Stimulated activated CD8-positive, alpha-beta memory T cell treated with anti-CD3 and anti-CD28 coated beads, Interleukin-15, amount 100 ng/mL, for 24 hours (primary cell): ENCODE results near the gene IP6K1.

Experiments
- DNase-seq: peaks from one replicate; pipeline ENCODE4 v3.0.0-alpha.2; 2020; ENCODE audit warnings: low read depth

IP6K1 gene

DNA sequence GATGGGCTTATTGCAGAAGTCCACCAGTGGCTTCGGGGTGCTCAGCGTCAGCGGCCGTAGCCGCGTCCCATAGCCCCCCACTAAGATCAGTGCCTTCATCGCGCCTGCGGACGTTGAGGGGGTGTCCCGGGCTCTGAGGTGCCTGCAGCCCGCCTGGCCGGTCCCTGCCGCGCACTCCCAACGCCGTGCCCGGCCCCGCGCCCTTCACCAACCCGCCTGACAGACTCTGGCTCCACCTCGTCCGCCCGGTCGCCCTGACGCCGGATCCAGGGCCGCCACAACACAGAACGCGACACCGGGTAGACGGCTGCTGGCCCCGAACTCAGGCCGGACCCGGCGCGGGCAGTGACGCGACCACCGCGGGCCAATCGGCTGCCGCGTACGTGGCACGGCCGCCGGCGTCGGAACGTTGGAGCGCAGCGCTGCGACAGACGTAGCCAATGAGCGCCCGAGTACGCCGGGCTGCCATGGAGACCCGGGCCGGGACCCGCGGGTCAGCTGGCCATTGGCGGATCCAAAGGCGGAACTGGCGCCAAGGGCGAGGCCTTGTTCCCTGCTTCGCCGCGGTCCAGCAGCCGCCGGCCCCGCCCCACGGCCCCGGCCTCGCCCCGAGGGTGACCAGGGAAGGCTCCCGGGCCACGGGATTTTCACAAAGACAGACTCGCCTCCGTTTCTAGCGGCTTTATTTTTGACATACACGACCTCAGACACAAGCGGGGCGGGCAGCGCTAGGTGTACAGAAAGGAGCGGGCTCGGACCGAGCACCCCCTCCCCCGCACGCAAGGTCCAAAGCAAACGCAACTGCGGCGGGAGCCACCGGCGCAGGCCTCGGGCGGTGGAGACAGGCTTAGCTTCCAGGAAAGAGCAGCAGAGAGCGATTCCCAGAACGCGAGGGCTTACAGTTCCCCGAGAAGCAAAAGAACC is 62.5 kb downstream of the IP6K1 start, which contains the start of gene GMPPB:
GMPPB (minus strand) TSS at position 324 of the 924 bp plus-strand sequence; CDS start at position 99, 225 bp downstream.
- peak; percentile 88 for DNase-seq

DNA sequence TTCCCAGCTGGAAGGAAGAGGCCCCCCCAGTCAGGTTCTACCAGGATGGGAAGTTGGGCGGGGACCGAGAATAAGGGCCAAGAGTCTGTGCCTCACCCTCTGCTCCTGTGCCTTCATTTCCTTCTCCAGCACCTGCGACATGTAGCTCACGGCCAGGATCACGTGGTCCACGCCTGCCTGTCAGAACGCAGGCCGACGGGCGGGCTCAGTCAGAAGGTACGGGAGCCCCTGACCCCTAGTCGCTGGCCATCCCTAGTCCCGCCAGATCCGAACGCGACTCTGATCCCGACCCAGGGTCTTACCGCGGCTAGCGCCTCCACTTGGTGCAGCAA is 63.1 kb downstream of the IP6K1 start:
- DNase-seq: peak; percentile 32

DNA sequence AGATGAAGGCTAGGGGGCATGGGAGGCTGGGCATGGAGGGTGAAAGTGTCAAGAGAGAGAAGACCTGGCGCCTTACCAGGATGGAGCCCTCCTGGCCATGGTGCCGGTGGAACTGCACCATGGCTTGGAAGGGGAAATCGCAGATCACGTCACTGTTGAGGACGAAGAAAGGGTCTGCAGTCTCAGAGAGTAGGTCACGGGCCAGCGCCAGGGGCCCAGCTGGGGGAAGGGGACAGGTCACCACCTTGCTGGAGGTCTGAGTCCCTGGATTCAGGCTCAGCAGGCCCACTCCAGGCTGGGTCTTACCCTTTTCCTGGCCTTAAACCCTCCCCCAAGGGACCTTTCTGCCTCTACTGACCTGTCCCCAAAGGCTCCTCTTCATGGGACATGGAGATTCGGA is 63.4 kb downstream of the IP6K1 start:
- no peak for DNase-seq

DNA sequence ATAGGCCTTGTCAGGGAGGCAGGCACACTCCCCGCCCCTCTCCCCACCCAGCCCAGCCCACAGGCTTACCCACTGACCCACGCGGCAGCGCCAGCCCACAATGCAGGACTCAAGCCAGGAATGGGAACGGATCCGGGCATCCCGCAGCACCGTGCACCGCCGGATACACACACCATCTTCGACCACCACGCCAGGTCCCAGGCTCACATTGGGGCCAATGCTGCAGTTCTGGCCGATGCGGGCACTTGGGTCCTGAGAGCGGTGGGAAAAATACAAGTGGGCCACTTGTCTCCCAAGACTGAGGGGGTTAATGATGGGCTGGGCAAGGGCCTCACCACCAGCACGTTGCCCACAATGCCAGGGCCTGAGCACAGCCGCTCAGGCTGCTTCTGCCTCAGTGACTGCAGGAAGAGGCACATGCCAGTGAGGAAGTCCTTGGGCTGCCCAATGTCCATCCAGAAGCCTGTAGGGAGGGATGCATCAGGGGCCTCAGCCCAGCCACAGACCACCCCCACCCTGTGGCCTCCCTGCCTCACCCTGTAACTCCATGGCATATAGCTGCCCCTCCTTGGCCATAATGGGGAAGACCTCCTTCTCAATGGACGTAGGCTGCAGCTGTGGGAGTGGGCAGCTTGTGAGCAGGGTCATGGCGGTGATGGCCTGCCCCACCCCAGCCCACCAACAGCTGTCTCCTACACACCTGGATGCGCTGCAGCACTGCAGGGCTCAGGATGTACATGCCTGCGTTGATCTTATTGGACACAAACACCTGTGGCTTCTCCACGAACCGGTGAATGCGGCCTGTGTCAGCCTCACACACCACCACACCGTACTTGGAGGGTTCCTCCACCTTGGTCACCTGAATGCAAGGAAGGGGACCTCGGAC is 64.2 kb downstream of the IP6K1 start:
- DNase-seq: no peak

DNA sequence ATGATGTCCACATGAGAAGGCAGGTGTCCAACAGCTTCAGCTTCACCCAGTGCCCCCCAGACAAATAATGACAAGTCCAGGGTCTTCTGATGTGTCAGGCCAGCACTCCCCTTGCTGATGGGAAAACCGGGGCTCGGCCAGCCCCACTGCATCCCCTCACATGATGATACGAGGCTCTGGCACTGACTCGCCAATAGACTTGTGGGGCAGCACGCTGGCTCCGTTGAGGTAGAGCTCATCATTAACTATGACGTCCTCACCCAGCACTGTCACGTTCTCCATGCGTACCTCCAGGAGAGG is 64.8 kb downstream of the IP6K1 start:
- no peak for DNase-seq

DNA sequence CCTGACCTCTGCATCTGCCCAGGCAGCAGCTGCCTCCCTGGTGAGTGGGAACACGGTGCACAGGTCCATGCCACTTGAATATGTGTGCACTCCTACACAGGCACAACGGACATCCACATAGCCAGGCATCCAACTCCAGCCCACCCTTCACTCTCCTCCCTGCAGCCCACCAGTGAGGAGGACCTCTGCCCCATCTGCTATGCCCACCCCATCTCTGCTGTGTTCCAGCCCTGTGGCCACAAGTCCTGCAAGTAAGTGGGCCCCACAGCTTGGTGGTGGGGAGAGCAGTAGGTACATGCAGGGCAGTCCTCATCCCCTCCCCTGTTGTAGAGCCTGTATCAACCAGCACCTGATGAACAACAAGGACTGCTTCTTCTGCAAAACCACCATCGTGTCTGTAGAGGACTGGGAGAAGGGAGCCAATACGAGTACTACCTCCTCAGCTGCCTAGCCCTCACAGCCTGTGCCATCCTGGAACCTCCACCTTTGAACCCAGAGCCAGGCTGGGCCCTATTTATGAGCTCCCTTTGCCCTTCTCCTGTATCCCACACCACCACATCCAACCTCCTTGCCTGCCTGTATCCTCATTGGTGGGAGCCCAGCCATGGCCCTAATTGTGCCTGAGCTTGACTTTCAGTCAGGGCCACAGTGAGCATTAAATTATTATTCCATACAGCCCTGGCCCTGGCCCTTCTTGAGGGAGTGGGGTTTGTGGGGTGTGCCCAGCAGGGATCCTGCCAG is 65.3 kb downstream of the IP6K1 start:
- DNase-seq: no peak

DNA sequence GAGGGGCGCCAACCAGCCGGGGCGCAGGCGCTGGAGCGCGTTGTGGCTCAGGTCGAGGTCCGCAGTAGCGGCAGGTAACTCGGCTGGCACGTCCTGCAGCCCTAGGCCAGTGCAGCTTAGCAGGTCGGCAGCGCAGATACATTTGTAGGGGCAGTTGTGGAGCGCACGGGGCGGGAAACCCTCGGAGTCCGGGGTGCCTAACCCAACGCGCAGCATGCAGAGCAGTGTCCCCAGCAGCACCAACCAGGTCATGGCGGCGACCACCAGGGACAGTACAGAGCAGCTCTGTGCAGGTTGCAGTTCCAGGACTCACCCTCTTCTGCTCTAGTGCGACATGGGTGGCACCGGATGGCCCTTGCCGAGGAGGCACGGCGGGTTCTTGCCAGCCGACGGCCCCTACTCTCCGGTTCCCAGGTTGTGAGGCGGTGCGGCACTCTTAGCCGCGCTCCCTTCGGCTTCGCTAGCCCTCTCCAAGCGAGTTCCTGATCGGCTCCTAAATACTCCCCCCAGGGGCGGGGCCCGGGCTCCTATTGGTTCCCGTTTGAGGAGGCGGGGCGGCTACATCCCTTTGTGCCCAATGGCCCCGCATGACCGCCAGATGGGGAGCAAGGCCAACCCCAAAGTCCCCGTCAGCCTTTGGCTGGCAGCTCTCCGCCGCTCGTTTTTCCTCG is 67.0 kb downstream of the IP6K1 start, which contains the start of gene AMIGO3:
AMIGO3 (minus strand) TSS at position 471 of the 671 bp plus-strand sequence; CDS start at position 252, 219 bp downstream.
- DNase-seq: peak; percentile 73

DNA sequence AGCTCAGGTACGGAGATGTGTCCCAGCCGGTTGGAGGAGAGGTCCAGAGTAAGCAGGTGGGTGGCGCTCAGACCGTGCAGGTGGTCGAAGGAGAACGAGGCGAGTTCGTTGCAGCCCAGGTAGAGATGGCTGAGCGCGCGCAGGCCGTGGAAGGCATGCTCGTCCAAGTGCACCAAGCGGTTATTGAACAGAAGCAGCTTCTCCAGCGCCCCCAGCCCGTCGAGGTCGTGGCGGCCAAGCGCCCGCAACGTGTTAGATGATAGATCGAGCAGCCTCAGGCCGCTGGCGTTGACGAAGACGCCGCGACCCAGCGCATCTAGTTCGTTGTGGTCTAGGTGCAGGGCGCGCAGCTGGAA is 67.5 kb downstream of the IP6K1 start:
- no peak for DNase-seq

DNA sequence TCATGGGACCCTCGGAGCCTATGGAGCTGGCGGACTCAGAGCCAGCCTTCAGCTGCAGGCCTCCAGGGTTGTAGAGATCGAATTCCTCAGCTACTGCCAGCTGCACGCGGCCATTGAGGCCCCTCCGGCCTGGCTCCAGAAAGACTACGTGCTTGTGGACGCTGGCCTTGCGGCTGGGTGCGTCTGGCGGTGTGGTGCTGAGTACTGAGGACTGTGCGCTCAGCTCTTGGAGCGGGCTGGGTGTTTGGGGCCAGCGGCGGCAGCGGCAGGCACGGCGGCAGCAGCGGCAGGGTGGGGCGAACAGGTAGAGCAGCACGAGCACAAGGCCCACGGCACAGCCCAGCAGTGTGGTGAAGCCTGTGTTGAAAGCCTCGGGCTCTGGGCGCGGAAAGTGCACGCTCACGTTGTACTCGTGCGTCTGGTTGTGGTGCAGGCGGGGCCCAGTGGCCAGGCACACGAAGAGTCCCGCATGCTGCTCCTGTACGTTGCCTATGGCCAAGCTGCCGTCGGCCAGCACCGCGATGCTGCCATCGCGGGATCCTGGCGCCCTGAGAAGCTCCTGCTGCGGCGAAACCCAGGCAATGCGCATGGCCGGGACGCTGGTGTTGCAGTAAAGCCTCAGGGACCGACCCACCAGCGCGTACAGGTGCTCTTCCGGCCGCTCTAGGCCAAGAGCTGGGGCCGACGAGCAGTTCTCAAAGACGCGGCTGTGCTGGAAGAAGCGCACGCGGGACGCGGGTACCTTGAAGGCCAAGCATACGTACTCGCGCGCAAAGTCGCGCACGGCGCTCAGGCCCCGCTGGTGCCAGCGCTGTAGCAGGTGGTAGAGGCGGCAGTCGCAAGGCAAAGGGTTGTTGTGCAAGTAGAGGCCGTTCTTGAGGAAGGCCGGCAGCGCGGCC is 68.1 kb downstream of the IP6K1 start:
- DNase-seq: no peak

DNA sequence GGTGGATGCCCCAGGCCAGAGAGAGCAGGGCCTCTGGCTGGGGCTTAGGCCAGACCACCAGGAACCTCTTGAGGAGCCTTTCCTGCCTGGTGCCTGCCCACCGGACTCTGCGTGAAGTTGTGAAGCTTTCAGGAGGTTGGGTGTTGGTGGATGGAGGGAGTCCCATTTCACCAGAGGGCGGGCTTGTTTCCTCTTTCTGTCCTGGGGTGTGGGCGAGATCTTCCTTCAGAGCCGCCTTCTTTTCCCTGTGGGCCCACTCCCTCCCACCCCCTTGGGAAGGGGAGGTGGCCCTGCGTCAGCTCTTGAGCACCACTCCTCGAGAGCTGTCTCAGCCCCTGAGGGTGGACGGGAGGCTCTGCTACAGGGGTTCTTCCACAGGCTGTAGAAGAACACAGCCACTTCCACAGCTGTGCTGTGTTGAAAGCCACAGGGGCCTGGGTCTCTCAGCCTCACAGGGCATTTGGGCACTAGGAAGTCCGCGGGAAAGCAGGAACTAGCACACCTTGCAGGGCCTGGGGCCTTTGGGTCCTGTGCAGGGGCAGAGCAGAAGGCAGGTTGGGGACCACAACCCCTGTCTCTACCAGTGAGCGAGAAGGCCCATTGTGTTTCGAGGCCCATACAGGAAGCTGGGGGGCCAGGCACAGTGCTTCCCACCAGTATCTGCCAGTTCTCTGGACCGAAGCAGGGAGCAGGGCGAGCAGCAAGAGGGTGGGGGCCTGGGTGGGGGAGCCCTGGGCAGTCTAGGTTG is 69.0 kb downstream of the IP6K1 start:
- no peak for DNase-seq

DNA sequence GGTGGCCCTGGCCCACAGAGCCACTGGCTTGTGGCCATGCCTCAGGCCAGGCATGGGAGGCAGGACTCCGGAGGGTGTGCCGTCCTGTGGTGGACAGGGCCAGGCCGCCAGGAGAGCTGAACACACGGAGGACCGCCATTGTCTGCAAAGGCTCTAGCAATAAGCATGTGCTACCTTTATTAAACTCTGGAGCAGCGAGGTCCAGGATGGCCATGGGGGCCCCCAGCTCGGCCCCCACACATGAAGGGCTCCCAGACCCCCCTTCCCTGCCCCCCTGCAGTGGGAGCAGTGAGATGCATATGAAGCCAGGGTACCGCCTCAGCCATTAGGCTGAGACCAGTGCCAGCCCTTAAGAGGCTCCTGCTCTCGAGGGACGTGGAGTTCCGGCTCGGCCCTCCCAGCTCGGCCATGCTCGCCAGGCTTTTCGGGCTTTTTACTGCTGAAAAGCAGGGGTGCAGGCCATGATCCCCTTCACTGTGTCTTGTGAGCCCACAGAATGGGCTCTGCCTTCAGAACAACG is 69.6 kb downstream of the IP6K1 start:
- no peak for DNase-seq

DNA sequence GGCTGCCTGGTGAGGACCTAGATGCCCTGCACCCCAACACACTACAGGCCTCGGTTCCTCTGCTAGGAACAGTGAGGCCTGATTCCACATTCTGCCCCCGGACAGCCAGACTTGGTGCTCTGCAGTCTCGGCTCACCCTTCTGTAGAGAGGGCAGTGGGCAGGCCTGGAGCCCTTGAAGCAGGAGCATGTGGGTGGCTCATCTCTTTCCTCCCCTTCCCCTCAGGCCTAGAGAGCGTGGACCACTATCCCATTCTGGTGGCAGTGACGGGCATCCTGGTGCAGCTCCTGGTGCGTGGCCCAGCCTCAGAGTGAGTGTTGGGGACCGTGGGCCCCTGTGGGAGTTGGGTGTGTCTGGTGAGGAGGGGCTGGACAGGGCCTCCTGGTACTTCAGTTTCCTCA is 70.2 kb downstream of the IP6K1 start:
- no peak for DNase-seq

DNA sequence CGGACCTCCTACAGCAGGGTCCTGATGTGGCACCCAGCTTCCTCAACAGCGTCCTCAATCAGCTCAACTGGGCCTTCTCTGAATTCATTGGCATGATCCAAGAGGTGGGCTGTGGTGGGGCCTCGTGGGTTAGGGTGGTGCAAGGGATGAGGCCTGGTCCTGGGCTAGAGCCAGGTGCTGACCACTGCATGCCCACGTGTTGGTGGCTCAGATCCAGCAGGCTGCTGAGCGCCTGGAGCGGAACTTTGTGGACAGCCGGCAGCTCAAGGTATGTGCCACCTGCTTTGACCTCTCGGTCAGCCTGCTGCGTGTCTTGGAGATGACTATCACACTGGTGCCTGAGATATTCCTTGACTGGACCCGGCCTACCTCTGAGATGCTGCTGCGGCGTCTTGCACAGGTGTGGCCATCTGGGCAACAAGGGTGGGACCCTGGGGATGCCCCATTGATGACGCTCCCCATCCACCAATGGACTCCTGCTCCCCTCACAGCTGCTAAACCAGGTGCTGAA is 70.7 kb downstream of the IP6K1 start:
- DNase-seq: no peak

DNA sequence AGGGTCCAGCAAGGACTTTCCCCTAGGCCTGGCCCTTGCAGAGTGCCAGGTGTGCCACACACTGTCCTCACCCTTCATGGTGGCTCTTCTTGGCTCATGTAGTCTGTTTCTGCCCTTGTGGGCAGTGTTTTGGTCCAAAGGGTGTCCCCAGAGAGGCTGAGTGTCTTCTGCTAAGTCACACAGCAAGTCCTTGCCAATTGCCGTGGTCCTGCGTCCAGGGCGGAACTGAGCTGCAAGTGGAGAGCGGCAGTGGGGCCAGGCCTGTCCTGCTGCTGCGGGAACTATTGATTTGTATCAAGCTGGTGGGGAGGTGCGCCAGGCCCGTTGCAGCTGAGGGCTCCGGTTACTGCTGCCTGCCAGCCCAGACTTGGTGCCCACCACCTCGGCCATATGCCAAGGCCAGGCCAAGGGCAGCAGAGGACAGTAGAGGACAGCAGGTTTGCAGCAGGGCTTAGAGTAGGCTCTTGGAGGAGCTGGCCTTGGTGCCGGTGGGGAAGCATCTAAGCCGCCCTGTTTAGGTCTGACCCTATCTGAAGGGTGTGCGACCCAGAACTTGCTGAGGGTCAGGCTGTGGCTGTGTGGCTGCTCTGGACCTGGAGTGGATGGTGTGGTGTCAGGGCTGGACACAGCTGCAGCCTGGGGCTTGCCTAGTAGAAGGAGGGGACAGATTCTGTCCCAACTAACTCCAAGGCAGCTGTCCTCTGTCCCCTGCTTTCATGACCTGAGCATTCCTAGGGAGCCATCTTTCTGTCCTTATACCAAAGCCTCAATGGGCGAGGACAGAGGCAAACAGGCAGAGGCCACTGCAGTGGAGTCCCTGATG is 71.4 kb downstream of the IP6K1 start:
- no peak for DNase-seq

DNA sequence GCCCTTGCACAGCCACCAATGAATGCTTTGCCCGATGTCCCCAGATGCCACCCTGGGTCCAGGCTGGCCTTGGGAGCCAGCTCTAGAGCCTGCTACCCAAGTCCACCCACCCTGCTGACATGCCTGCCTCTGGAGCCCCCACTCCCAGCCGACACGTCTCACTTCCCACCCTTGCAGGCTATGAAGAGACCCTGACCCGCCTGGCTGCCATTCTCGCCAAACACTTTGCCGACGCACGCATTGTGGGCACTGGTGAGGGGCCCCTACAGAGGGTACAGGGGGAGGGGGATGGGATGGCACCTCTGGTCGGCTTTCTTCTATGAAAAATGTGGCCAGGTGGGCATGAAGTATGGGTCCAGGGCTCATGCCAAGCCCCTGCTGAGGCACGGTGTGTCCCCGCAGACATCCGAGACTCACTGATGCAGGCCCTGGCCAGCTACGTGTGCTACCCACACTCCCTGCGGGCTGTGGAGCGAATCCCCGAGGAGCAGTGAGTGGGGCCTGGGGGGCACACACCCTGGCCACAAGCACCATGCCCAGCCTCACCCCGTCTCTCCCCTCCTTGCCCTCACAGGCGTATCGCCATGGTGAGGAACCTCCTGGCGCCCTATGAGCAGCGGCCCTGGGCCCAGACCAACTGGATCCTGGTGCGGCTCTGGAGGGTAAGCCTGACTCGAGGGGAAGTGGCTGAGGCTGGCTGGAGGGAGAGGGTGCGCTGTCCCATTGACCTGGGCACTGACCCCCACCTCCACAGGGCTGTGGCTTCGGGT is 72.8 kb downstream of the IP6K1 start:
- no peak for DNase-seq

DNA sequence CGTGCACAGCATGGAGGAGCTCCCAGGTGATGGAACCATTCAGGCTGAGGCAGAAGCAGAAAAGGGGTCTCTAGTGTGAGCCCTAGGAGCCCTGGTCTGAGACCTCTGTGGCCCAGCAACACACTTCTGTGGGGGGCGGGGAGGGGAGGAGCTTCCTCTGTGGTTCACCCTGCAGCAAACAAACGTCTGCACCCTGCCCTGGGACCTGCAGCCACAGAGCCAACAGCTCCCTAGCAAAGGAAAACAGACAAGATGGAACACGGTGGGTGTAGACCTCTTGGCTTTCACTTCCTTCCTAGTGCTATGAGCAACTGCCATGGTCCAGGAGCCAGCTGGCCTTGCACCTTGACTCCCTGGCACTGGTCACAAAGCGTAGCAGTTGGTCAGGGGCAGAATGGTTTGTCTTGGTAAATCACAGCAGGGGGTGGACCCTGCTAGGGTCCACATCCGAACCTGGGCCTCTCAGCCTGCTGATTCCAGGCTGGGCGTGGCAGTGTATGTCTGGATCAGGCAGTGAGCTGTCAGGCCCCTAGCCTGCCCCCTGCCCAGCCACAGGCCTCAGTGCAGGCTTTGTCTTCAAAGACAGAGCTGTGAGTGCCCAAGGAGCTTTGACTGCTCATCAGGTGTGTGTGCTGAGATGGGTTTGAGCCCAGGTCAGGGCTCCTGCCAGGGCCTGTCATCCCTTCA is 73.6 kb downstream of the IP6K1 start:
- DNase-seq: no peak

DNA sequence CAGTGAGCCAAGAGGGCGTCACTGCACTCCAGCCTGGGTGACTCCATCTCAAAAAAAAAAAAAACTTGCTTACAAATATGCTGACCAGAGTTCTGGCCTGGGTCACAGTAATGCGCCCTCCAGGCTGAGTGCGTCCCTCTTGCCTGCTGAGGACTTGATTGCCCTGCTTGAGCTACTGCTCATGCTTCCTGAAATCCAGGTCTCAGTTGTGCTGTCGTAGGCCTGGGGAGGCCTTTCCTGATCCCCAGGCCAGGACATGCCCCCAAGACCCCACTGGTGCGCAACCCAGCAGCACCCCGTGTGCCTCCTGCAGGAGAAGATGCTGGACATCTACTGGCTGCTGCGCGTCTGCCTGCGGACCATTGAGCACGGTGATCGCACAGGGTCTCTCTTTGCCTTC is 74.2 kb downstream of the IP6K1 start:
- no peak for DNase-seq
